Activated B cell treated with CpG ODN at 0.5 μM for 24 hours (primary cell): ENCODE data around the gene MPDU1. TPM values are rescaled to one million over a fixed set of nuclear protein-coding genes. Genes with fewer than 3 reads are reported as not detected.

Experiments
- ATAC-seq: fragments of 200-7000 bp; cut with Tn5 transposase; one replicate; pipeline ENCODE4 v1.10.0; 2021; ENCODE audit warnings: low read depth, mild to moderate bottlenecking, moderate library complexity
- CTCF ChIA-PET: fragments of 350-600 bp; sonication (Branson Sonifier 250); formaldehyde crosslinking; loops from one replicate; lab custom pipeline; 2021; ENCODE audit warnings: antibody characterized with exemption; lab: Charles Lee
- POLR2A ChIA-PET: fragments of 350-600 bp; sonication (Branson Sonifier 250); formaldehyde crosslinking; loops from one replicate; lab custom pipeline; 2021; ENCODE audit warnings: antibody characterized with exemption; lab: Charles Lee
- DNase-seq: peaks from one replicate; pipeline ENCODE4 v3.0.0; 2022
- H3K27ac Mint-ChIP-seq: one replicate; pipeline ENCODE4 v1.8.0; 2020; ENCODE audit warnings: mixed read lengths
- H3K27me3 Mint-ChIP-seq: one replicate; pipeline ENCODE4 v1.8.0; 2021; ENCODE audit warnings: mixed read lengths
- H3K36me3 Mint-ChIP-seq: one replicate; pipeline ENCODE4 v1.8.0; 2021; ENCODE audit warnings: low read depth, mixed read lengths
- H3K4me1 Mint-ChIP-seq: one replicate; pipeline ENCODE4 v1.8.0; 2021; ENCODE audit warnings: mixed read lengths
- H3K4me3 Mint-ChIP-seq: one replicate; pipeline ENCODE4 v1.8.0; 2020; ENCODE audit warnings: mild to moderate bottlenecking, mixed read lengths
- H3K9me3 Mint-ChIP-seq: one replicate; pipeline ENCODE4 v1.8.0; 2020; ENCODE audit warnings: mixed read lengths
- CTCF ChIP-seq: fragments of 200-600 bp; IDR thresholded peaks from one replicate; pipeline ENCODE4 v1.8.0; 2022; ENCODE audit warnings: antibody characterized with exemption, mild to moderate bottlenecking
- intact Hi-C: fragments of 100-400 bp; cut with micrococcal nuclease; formaldehyde crosslinking; loops from one replicate; pipeline ENCODE4 v1.15.1; 2024
- total RNA-seq: library from RNA; stranded (reverse); gene quantifications from 2 replicates; pipeline ENCODE4 v1.2.3, GENCODE V29; 2022

Gene MPDU1
- total RNA-seq, 1 donor from 2014 or later, result 58.9 TPM

GRCh38 chr17:7572588-7573323, 10.9 kb upstream of the MPDU1 start:
- Mint-ChIP-seq H3K4me3 (peak overlapping the region; percentile 98), H3K4me1 (peaks cover 48% of the 10 kb centered on the region), H3K27me3 (no peaks in the 10 kb centered on the region), H3K9me3 (no peaks in the 10 kb centered on the region), H3K27ac (peak overlapping the region; percentile 99), H3K36me3 (peaks cover 84% of the 10 kb centered on the region)
- intact Hi-C loops, result loop anchor here (1.0 to 2.0 kb wide), 10 partner anchors 11 to 334 kb away; partner anchors contain the start of genes EIF5A, ELP5, PHF23 and POLR2A
- DNase-seq (peak; percentile 100), ATAC-seq (no peak)
- TF ChIP-seq CTCF, result no peak
- POLR2A ChIA-PET, result interaction anchor here (0.6 to 7.9 kb wide), 21 partner anchors 8 to 1400 kb away, joined by 3 to 131 read pairs (median 5); partner anchors contain the start of genes FXR2, MPDU1, PLSCR3 and POLR2A
- CTCF ChIA-PET, result interaction anchor here (0.7 to 3.9 kb wide), 3 partner anchors 12 to 16 kb away, joined by 3 to 18 read pairs (median 8); partner anchors contain the start of gene SENP3

- intact Hi-C loops, result loop anchor here (2.0 kb wide), 2 partner anchors 269 to 335 kb away; partner anchors contain the start of gene PHF23
- peaks cover 55% of the 10 kb centered on the region for H3K4me1 Mint-ChIP-seq
Measured at GRCh38 chr17:7573324-7574080, 10.2 kb upstream of the MPDU1 start.

GRCh38 chr17:7574176-7574953, 9.3 kb upstream of the MPDU1 start:
- POLR2A ChIA-PET, result interaction anchor here (0.9 to 7.9 kb wide), 18 partner anchors 10 to 354 kb away, joined by 3 to 131 read pairs (median 7); partner anchors contain the start of genes MPDU1, PLSCR3, POLR2A and SAT2
- no peak for DNase-seq

More at GRCh38 chr17:7573324-7574080, 10.2 kb upstream of the MPDU1 start:
- Mint-ChIP-seq H3K27me3 (no peaks in the 10 kb centered on the region), H3K9me3 (no peaks in the 10 kb centered on the region), H3K27ac (peak overlapping the region; percentile 99), H3K4me3 (peak overlapping the region; percentile 98), H3K36me3 (peaks cover 91% of the 10 kb centered on the region)
- ChIA-PET POLR2A (interaction anchor here (0.6 to 7.9 kb wide), 23 partner anchors 8 to 1399 kb away, joined by 3 to 131 read pairs (median 5); partner anchors contain the start of genes FXR2, MPDU1, PLSCR3 and POLR2A), CTCF (interaction anchor here (0.7 to 1.8 kb wide), 3 partner anchors 13 to 59 kb away, joined by 3 to 8 read pairs (median 3); partner anchors contain the start of gene SENP3)
- TF ChIP-seq CTCF, result no peak
- peak; percentile 41 for ATAC-seq
- DNase-seq, result peak; percentile 78

GRCh38 chr17:7575481-7575883, 8.2 kb upstream of the MPDU1 start:
- Mint-ChIP-seq H3K36me3 (peaks cover 84% of the 10 kb centered on the region), H3K27me3 (no peaks in the 10 kb centered on the region), H3K27ac (peak overlapping the region; percentile 41), H3K4me3 (peak overlapping the region; percentile 98), H3K9me3 (no peaks in the 10 kb centered on the region), H3K4me1 (peaks cover 75% of the 10 kb centered on the region)
- CTCF ChIA-PET, result interaction anchor here (0.7 kb wide), 1 partner anchor 14 kb away, joined by 3 read pairs; no protein-coding TSS in a partner anchor
- ATAC-seq, result no peak
- intact Hi-C loops, result no loop called here
- no peak for TF ChIP-seq CTCF
- POLR2A ChIA-PET, result interaction anchor here (4.7 to 7.9 kb wide), 3 partner anchors 9 to 112 kb away, joined by 24 to 131 read pairs (median 57); partner anchors contain the start of genes MPDU1, TP53 and WRAP53
- no peak for DNase-seq

More at GRCh38 chr17:7574176-7574953, 9.3 kb upstream of the MPDU1 start:
- Mint-ChIP-seq H3K4me3 (peak overlapping the region; percentile 98), H3K36me3 (peaks cover 90% of the 10 kb centered on the region), H3K27ac (peak overlapping the region; percentile 62), H3K9me3 (no peaks in the 10 kb centered on the region), H3K4me1 (peaks cover 64% of the 10 kb centered on the region), H3K27me3 (no peaks in the 10 kb centered on the region)
- ATAC-seq, result no peak
- CTCF ChIA-PET, result interaction anchor here (1.1 to 1.8 kb wide), 2 partner anchors 14 to 60 kb away, joined by 3 to 8 read pairs; partner anchors contain the start of gene SENP3
- TF ChIP-seq CTCF, result no peak
- intact Hi-C loops, result no loop called here
